ENCODE data around the gene TBPL2.

DNA sequence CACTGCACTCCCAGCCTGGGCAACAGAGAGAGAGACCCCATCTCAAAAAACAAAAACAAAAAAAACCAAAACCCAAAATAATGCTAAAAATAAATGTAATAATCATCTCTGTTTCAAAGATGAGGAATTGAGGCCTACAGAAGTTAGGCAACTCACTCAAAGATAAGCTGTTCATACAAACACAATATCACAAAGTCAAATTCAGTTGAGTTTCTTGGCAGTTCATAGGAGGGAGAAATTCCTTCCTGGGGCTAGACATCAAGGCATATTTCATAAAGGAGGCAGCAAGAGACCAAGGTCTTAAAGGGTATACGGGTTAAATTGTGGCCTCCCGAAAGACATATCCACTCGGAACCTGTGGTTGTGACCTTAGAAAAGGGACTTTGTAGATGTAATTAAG lies 8.7 kb upstream of the TBPL2 start:
- TF ChIP-seq, protein P1, sequence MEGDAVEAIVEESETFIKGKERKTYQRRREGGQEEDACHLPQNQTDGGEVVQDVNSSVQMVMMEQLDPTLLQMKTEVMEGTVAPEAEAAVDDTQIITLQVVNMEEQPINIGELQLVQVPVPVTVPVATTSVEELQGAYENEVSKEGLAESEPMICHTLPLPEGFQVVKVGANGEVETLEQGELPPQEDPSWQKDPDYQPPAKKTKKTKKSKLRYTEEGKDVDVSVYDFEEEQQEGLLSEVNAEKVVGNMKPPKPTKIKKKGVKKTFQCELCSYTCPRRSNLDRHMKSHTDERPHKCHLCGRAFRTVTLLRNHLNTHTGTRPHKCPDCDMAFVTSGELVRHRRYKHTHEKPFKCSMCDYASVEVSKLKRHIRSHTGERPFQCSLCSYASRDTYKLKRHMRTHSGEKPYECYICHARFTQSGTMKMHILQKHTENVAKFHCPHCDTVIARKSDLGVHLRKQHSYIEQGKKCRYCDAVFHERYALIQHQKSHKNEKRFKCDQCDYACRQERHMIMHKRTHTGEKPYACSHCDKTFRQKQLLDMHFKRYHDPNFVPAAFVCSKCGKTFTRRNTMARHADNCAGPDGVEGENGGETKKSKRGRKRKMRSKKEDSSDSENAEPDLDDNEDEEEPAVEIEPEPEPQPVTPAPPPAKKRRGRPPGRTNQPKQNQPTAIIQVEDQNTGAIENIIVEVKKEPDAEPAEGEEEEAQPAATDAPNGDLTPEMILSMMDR (IDR thresholded peaks at IDR 0.05; ENCODE audit: low read depth, low read length, missing input control) = no peak
- TF ChIP-seq SP1 (IDR thresholded peaks at IDR 0.05) (no peak), HNF4A (conservative IDR thresholded peaks at IDR 0.05) (no peak), TAF1 (conservative IDR thresholded peaks at IDR 0.05) (no peak), YY1 (IDR thresholded peaks at IDR 0.05) (no peak)
